DND-41 (cell line): ENCODE results near the gene POU2F1.

Experiments
- ATAC-seq: fragments of 200-7000 bp; cut with Tn5 transposase; 3 replicates; pipeline ENCODE4 v1.9.1; 2021; ENCODE audit warnings: low read depth; ENCODE audit not compliant: insufficient read depth
- DNase-seq: peaks from one replicate; pipeline ENCODE4 v3.0.0-alpha.2; 2020
- H2AFZ ChIP-seq: 2 replicates; pipeline ENCODE4 v1.6.0; 2012; ENCODE audit warnings: low read depth, low read length
- H3K27ac ChIP-seq: 2 replicates; pipeline ENCODE4 v1.5.1; 2012; ENCODE audit warnings: low read length, inconsistent platforms
- H3K27me3 ChIP-seq: fragments of 200-600 bp; sonication (generic); 2 replicates; pipeline ENCODE4 v1.6.0; 2012; ENCODE audit warnings: low read length, mild to moderate bottlenecking, inconsistent platforms; ENCODE audit not compliant: insufficient read depth, poor library complexity
- H3K36me3 ChIP-seq: 2 replicates; pipeline ENCODE4 v1.5.1; 2012; ENCODE audit warnings: low read length, inconsistent platforms; ENCODE audit not compliant: insufficient read depth
- H3K4me1 ChIP-seq: 2 replicates; pipeline ENCODE4 v1.5.1; 2012; ENCODE audit warnings: mild to moderate bottlenecking, low read length; ENCODE audit not compliant: insufficient read depth
- H3K4me2 ChIP-seq: 2 replicates; pipeline ENCODE4 v1.6.0; 2012; ENCODE audit warnings: mild to moderate bottlenecking, moderate library complexity, low read length, inconsistent platforms; ENCODE audit not compliant: insufficient read depth
- H3K4me3 ChIP-seq, 2 experiments: fragments of 200-600 bp in 1 of 2; shearing (Covaris generic) in 1 of 2; 2 replicates each; pipeline ENCODE4 v1.5.1; 2012 to 2016; ENCODE audit warnings: inconsistent platforms in 2 of 2, low read length in 2 of 2, mild to moderate bottlenecking in 2 of 2, low read depth in 1 of 2, moderate library complexity in 1 of 2
- H3K79me2 ChIP-seq: 2 replicates; pipeline ENCODE4 v1.6.0; 2012; ENCODE audit warnings: low read length, inconsistent platforms; ENCODE audit not compliant: insufficient read depth
- H3K9ac ChIP-seq: 2 replicates; pipeline ENCODE4 v1.6.0; 2012; ENCODE audit warnings: low read depth, mild to moderate bottlenecking, inconsistent platforms, low read length, moderate library complexity
- H3K9me3 ChIP-seq: 2 replicates; pipeline ENCODE4 v1.5.1; 2012; ENCODE audit warnings: low read length, moderate library complexity, mild to moderate bottlenecking, inconsistent platforms; ENCODE audit not compliant: insufficient read depth, severe bottlenecking
- H4K20me1 ChIP-seq: 2 replicates; pipeline ENCODE4 v1.6.0; 2012; ENCODE audit warnings: low read length; ENCODE audit not compliant: insufficient read depth
- EZH2 ChIP-seq: IDR thresholded peaks from 3 replicates; pipeline ENCODE4 v1.6.1; 2012; ENCODE audit warnings: borderline replicate concordance, low read depth, mild to moderate bottlenecking, moderate library complexity, low read length, inconsistent platforms; ENCODE audit not compliant: severe bottlenecking
- TF ChIP-seq, protein P1 (sequence below): IDR thresholded peaks from 2 replicates; pipeline ENCODE4 v1.5.1; 2012; ENCODE audit warnings: borderline replicate concordance, low read length, moderate library complexity, mild to moderate bottlenecking; ENCODE audit not compliant: poor library complexity, severe bottlenecking; ENCODE audit errors: extremely low read depth

Gene POU2F1

DNA sequence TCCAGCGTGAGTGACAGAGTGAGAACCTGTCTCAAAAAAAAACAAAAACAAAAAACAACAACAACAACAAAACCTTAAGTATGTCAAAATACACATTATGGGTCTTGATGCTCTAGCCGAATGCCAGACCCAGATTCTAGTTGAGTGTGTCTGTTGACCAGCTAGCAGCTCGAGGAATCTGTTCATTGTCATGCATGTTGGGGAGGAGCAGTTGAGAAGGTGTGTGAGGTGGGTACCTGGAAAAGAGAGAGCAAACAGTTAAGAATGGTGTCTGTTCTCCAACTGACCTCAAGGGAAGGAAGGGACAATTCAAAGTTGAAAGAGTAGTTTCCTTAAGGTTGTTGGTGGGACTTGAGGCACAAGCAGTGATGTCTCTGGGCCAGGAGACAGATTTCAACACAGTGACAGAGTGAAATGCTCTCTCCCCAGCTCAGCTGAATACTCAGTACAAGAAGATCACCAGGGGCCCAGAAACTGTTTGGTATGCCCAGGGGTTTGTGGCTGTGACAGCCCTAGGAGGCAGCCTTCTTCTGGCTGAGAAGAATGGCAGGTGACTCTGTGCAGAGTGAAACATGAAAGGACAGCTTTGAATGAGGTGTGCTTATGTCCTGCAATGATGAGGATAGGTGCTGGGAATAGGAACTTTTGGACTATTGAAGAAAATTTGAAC is 14.4 kb upstream of the POU2F1 start:
- H3K4me3 ChIP-seq, result no peak overlapping the region
- H3K36me3 ChIP-seq, result no peaks in the 10 kb centered on the region
- H4K20me1 ChIP-seq, result no peaks in the 10 kb centered on the region
- TF ChIP-seq EZH2, result no peak
- TF ChIP-seq, protein P1, sequence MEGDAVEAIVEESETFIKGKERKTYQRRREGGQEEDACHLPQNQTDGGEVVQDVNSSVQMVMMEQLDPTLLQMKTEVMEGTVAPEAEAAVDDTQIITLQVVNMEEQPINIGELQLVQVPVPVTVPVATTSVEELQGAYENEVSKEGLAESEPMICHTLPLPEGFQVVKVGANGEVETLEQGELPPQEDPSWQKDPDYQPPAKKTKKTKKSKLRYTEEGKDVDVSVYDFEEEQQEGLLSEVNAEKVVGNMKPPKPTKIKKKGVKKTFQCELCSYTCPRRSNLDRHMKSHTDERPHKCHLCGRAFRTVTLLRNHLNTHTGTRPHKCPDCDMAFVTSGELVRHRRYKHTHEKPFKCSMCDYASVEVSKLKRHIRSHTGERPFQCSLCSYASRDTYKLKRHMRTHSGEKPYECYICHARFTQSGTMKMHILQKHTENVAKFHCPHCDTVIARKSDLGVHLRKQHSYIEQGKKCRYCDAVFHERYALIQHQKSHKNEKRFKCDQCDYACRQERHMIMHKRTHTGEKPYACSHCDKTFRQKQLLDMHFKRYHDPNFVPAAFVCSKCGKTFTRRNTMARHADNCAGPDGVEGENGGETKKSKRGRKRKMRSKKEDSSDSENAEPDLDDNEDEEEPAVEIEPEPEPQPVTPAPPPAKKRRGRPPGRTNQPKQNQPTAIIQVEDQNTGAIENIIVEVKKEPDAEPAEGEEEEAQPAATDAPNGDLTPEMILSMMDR, result no peak
- no peaks in the 10 kb centered on the region for H3K79me2 ChIP-seq
- DNase-seq (no peak), ATAC-seq (peak; percentile 37; the same call in 1 of the 3 replicates)
- no peak overlapping the region for H3K27ac ChIP-seq
- H3K4me1 ChIP-seq, result peaks cover 5% of the 10 kb centered on the region
- no peak overlapping the region for H3K4me2 ChIP-seq
- no peaks in the 10 kb centered on the region for H3K27me3 ChIP-seq
- H3K9ac ChIP-seq, result no peak overlapping the region
- no peak overlapping the region for H2AFZ ChIP-seq
- peaks cover 20% of the 10 kb centered on the region for H3K9me3 ChIP-seq

GRCh38 chr1:167207940-167208623 is 12.6 kb upstream of the POU2F1 start:
- ATAC-seq (no peak), DNase-seq (no peak)
- Histone ChIP-seq H3K79me2 (no peaks in the 10 kb centered on the region), H3K36me3 (no peaks in the 10 kb centered on the region), H4K20me1 (no peaks in the 10 kb centered on the region), H3K9me3 (peaks cover 20% of the 10 kb centered on the region), H3K27ac (no peak overlapping the region), H3K27me3 (no peaks in the 10 kb centered on the region), H3K4me2 (no peak overlapping the region), H3K4me3 (no peak overlapping the region), H3K4me1 (peaks cover 11% of the 10 kb centered on the region), H3K9ac (no peak overlapping the region), H2AFZ (no peak overlapping the region)
- TF ChIP-seq, protein P1, result peak; percentile 37
- no peak for TF ChIP-seq EZH2

GRCh38 chr1:167208624-167208976 is 12.1 kb upstream of the POU2F1 start:
- TF ChIP-seq, protein P1, result no peak
- no peak for TF ChIP-seq EZH2
- Histone ChIP-seq H3K36me3 (no peaks in the 10 kb centered on the region), H4K20me1 (no peaks in the 10 kb centered on the region), H2AFZ (no peak overlapping the region), H3K4me1 (peaks cover 11% of the 10 kb centered on the region), H3K9me3 (peaks cover 20% of the 10 kb centered on the region), H3K79me2 (no peaks in the 10 kb centered on the region), H3K4me3 (no peak overlapping the region), H3K9ac (no peak overlapping the region), H3K4me2 (no peak overlapping the region), H3K27ac (no peak overlapping the region), H3K27me3 (no peaks in the 10 kb centered on the region)
- no peak for ATAC-seq
- DNase-seq, result no peak
